Stimulated activated CD4-positive, alpha-beta T cell treated with anti-CD3 and anti-CD28 coated beads, Interleukin-1b, Interleukin-23, amount 100 ng/mL, for 48 hours (primary cell): ENCODE data around the gene NEK8.

ENCODE experiments used
- DNase-seq: peaks from one replicate; pipeline ENCODE4 v3.0.0-alpha.2; 2020

NEK8 gene

GRCh38 chr17:28728364-28729200 lies at the start of gene NEK8:
NEK8 (plus strand) TSS chr17:28728788; CDS start chr17:28728814, 26 bp downstream.
- DNase-seq, result peak; percentile 97

GRCh38 chr17:28682655-28683054 lies 45.9 kb upstream of the NEK8 start:
- DNase-seq, result no peak

- no peak for DNase-seq
These were observed 43.6 kb upstream of the NEK8 start for GRCh38 chr17:28684963-28685362.

GRCh38 chr17:28685366-28685765 lies 43.2 kb upstream of the NEK8 start:
- DNase-seq, result no peak

GRCh38 chr17:28686296-28686695 lies 42.3 kb upstream of the NEK8 start:
- no peak for DNase-seq

- no peak for DNase-seq
These were observed 40.1 kb upstream of the NEK8 start for GRCh38 chr17:28688481-28688880.

GRCh38 chr17:28689011-28689410 lies 39.6 kb upstream of the NEK8 start:
- DNase-seq, result no peak

- no peak for DNase-seq
These were observed 34.7 kb upstream of the NEK8 start for GRCh38 chr17:28693869-28694268.

GRCh38 chr17:28698253-28698941 lies 30.2 kb upstream of the NEK8 start:
- DNase-seq, result no peak

GRCh38 chr17:28700278-28700677 lies 28.3 kb upstream of the NEK8 start:
- no peak for DNase-seq

- no peak for DNase-seq
These were observed 27.6 kb upstream of the NEK8 start for GRCh38 chr17:28700830-28701492.

- DNase-seq, result no peak
These were observed 26.4 kb upstream of the NEK8 start for GRCh38 chr17:28702026-28702751.

GRCh38 chr17:28702752-28703150 lies 25.8 kb upstream of the NEK8 start:
- DNase-seq, result no peak

- no peak for DNase-seq
These were observed 24.9 kb upstream of the NEK8 start for GRCh38 chr17:28703552-28704218.

- no peak for DNase-seq
These were observed 24.2 kb upstream of the NEK8 start for GRCh38 chr17:28704219-28704858.

GRCh38 chr17:28705074-28705659 lies 23.4 kb upstream of the NEK8 start:
- no peak for DNase-seq

GRCh38 chr17:28705728-28706334 lies 22.8 kb upstream of the NEK8 start:
- no peak for DNase-seq

- DNase-seq, result no peak
These were observed 21.9 kb upstream of the NEK8 start for GRCh38 chr17:28706471-28707338.

- no peak for DNase-seq
These were observed 21.3 kb upstream of the NEK8 start for GRCh38 chr17:28707339-28707720.
